ENCODE data around the gene DDX11.
"Not testable (repeated sequence)": the region's sequence is repeated elsewhere in the genome, so short reads cannot be mapped to it uniquely, and the experiment has no call there.

DDX11 gene

DNA sequence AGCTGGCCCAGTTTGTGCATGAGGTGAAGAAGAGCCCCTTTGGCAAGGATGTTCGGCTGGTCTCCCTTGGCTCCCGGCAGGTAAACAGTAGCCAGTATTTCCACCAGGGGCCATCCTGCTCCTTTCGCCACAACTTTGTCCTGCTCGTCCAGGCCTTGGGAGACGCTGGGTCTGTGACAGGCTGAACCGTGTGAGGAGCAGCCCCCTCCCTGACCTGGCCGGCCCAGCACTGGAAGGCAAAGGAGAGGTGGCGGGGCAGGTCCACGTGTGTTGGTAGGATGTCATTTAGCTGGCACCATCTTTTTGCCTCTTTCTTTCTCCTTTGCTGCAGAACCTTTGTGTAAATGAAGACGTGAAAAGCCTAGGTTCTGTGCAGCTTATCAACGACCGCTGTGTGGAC, 15.4 kb downstream of the DDX11 start:
- FAIRE-seq = no peak
- no peak for DNase-seq (ENCODE audit: insufficient read length, low spot score)
- TF ChIP-seq POU2F2 (IDR thresholded peaks at IDR 0.05; ENCODE audit: low read depth, low read length) = no peak

DNA sequence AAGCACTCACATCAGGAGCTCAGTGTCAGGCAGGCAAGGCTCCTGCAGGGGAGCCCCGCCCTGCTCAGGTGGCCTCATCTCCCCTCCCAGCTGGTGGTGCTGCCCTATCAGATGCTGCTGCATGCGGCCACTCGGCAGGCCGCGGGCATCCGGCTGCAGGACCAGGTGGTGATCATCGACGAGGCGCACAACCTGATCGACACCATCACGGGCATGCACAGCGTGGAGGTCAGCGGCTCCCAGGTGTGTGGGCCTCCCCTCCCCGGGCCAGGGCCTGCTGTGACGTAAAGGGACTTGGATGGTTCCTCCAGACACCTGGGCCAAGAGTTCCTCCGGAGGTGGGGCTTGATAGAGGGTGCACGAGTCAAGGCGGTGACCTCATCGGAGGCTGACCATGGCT, 18.0 kb downstream of the DDX11 start:
- not testable (repeated sequence) for DNase-seq (ENCODE audit: insufficient read length, low spot score); FAIRE-seq

DNA sequence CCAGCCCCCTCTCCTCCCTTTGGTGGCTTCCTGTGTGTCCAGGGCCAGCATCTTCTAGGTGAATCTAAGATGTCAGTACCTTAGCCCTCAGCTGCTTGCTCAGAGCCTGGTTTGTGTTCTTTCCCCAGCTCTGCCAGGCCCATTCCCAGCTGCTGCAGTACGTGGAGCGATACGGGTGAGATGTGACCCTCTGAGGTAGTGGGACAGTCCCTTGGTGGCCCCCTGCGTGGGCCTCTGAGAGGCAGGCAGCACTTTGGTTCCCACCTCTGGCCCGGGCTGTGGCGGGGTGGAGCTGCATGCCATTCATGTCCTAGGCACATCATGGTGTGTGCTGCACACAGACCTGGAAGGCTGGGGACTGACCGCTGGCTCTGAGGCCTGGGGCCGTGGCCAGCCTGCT, 19.1 kb downstream of the DDX11 start:
- FAIRE-seq = not testable (repeated sequence)

GRCh38 chr12:31095080-31095860, 21.6 kb downstream of the DDX11 start:
- not testable (repeated sequence) for DNase-seq (ENCODE audit: insufficient read length, low spot score); FAIRE-seq

More for the DNA sequence above, 19.1 kb downstream of the DDX11 start:
- not testable (repeated sequence) for DNase-seq (ENCODE audit: insufficient read length, low spot score)

GRCh38 chr12:31096251-31097065, 22.8 kb downstream of the DDX11 start:
- FAIRE-seq; DNase-seq (ENCODE audit: insufficient read length, low spot score): not testable (repeated sequence)

- not testable (repeated sequence) for DNase-seq (ENCODE audit: insufficient read length, low spot score); FAIRE-seq
These were observed 24.2 kb downstream of the DDX11 start for GRCh38 chr12:31097819-31098218.

GRCh38 chr12:31098363-31098762, 24.7 kb downstream of the DDX11 start:
- FAIRE-seq; DNase-seq (ENCODE audit: insufficient read length, low spot score): not testable (repeated sequence)

GRCh38 chr12:31098771-31099170, 25.1 kb downstream of the DDX11 start:
- FAIRE-seq; DNase-seq (ENCODE audit: insufficient read length, low spot score): not testable (repeated sequence)

- FAIRE-seq = not testable (repeated sequence)
These were observed 25.8 kb downstream of the DDX11 start for GRCh38 chr12:31099434-31099833.

GRCh38 chr12:31100503-31101208, 27.0 kb downstream of the DDX11 start:
- not testable (repeated sequence) for FAIRE-seq; DNase-seq (ENCODE audit: insufficient read length, low spot score)

More at GRCh38 chr12:31099434-31099833, 25.8 kb downstream of the DDX11 start:
- not testable (repeated sequence) for DNase-seq (ENCODE audit: insufficient read length, low spot score)

GRCh38 chr12:31102125-31102524, 28.5 kb downstream of the DDX11 start:
- DNase-seq (ENCODE audit: insufficient read length, low spot score); FAIRE-seq: not testable (repeated sequence)

DNA sequence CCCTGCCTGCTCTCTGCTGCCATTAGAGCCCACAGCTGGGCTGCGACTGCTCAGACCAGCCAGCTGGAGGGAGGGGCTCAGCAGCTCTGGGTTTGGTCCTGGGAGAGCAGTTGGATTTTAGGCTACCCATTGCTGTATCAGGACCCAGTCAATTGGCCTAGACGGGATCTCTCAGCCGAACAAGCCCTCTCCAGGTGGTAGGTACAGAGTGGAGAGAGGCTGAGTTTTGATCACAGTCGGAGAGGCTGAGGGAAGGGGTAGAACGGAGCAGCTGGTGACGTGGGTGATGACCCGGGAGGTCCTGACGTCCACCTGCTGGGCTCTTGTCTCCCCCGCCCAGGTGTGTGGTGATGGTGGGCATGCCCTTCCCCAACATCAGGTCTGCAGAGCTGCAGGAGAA, 28.9 kb downstream of the DDX11 start:
- not testable (repeated sequence) for FAIRE-seq; DNase-seq (ENCODE audit: insufficient read length, low spot score)

GRCh38 chr12:31103561-31103975, 29.9 kb downstream of the DDX11 start:
- FAIRE-seq; DNase-seq (ENCODE audit: insufficient read length, low spot score): not testable (repeated sequence)

- not testable (repeated sequence) for DNase-seq (ENCODE audit: insufficient read length, low spot score)
These were observed 30.6 kb downstream of the DDX11 start for GRCh38 chr12:31104220-31104619.

DNA sequence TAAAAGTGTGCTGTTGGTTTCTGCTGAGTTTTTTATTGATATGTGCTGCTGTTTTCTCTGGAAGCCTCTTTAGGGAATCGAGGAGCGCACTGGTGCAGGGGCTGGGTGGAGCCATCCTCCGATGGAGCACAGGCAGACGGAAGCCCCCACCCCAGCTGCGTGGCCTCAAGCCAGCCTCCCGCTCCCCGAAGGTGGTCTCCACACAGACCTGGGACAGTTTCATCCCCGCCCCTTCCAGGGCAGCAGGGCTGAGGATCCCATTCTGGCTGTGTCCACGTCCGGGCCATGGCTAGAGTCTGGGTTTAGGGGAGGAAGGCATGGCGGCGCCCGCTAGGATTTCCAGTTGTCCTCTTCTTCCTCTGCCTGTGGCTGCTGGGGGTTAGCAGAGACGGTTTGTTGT, 31.1 kb downstream of the DDX11 start:
- not testable (repeated sequence) for DNase-seq (ENCODE audit: insufficient read length, low spot score); FAIRE-seq

More at GRCh38 chr12:31104220-31104619, 30.6 kb downstream of the DDX11 start:
- FAIRE-seq = not testable (repeated sequence)
